SW480 (cell line): Measurements from ENCODE around the gene QRICH1.

Source experiments
- DNase-seq: peaks from one replicate; pipeline ENCODE4 v3.0.0-alpha.2; 2016; ENCODE audit warnings: low spot score

The QRICH1 gene

GRCh38 chr3:49093853-49094767 is at the start of gene QRICH1:
Gene QRICH1 (minus strand): TSS chr3:49094071. CDS start chr3:49077017, 17,054 bp downstream.
- DNase-seq, result peak; percentile 99

GRCh38 chr3:49140080-49140479 is 46.2 kb upstream of the QRICH1 start:
- DNase-seq, result no peak

- DNase-seq, result no peak
These were observed 41.6 kb upstream of the QRICH1 start for GRCh38 chr3:49135499-49135898.

GRCh38 chr3:49134471-49135265 is 40.8 kb upstream of the QRICH1 start:
- DNase-seq, result peak; percentile 41

- DNase-seq, result peak; percentile 79
These were observed 39.5 kb upstream of the QRICH1 start for GRCh38 chr3:49133226-49133951.

GRCh38 chr3:49132437-49133225 is 38.8 kb upstream of the QRICH1 start, which contains the start of gene LAMB2:
Gene LAMB2 (minus strand): TSS chr3:49133050. CDS start chr3:49132867, 183 bp downstream.
- peak; percentile 80 for DNase-seq

- DNase-seq, result no peak
These were observed 38.2 kb upstream of the QRICH1 start for GRCh38 chr3:49132073-49132436.

- no peak for DNase-seq
These were observed 37.7 kb upstream of the QRICH1 start for GRCh38 chr3:49131576-49131975.

- no peak for DNase-seq
These were observed 37.2 kb upstream of the QRICH1 start for GRCh38 chr3:49131040-49131439.

GRCh38 chr3:49124991-49125670 is 31.3 kb upstream of the QRICH1 start:
- no peak for DNase-seq

- no peak for DNase-seq
These were observed 30.3 kb upstream of the QRICH1 start for GRCh38 chr3:49124203-49124602.

- DNase-seq, result no peak
These were observed 29.8 kb upstream of the QRICH1 start for GRCh38 chr3:49123687-49124086.

GRCh38 chr3:49122886-49123545 is 29.1 kb upstream of the QRICH1 start:
- no peak for DNase-seq

GRCh38 chr3:49122451-49122850 is 28.6 kb upstream of the QRICH1 start:
- no peak for DNase-seq

GRCh38 chr3:49122022-49122421 is 28.2 kb upstream of the QRICH1 start:
- DNase-seq, result no peak

- peak; percentile 3 for DNase-seq
These were observed 27.4 kb upstream of the QRICH1 start for GRCh38 chr3:49121132-49121736.

- DNase-seq, result peak; percentile 88
These were observed 26.7 kb upstream of the QRICH1 start, which contains the start of gene USP19 for GRCh38 chr3:49120438-49121131. Gene USP19 (minus strand): TSS chr3:49120823. CDS start chr3:49119145, 1,678 bp downstream.

GRCh38 chr3:49120096-49120437 is 26.2 kb upstream of the QRICH1 start:
- DNase-seq, result no peak

GRCh38 chr3:49119439-49119838 is 25.6 kb upstream of the QRICH1 start:
- no peak for DNase-seq
